Neural progenitor cell (in vitro differentiated cells): ENCODE measurements around the gene CD59. TPM values are rescaled to one million over a fixed set of nuclear protein-coding genes. Genes with fewer than 3 reads are reported as not detected.
A peak's percentile ranks its signal among the peaks of the same experiment; 100 is the strongest.

Experiments
- DNase-seq: peaks from one replicate; pipeline ENCODE4 v3.0.0-alpha.2; 2016; ENCODE audit warnings: low spot score
- H2AFZ ChIP-seq: fragments of 200-600 bp; sonication (generic); replicated peaks from 2 replicates; pipeline ENCODE4 v1.6.1; 2016; ENCODE audit warnings: antibody characterized with exemption
- H3F3A ChIP-seq: fragments of 200-600 bp; sonication (generic); 2 replicates; pipeline ENCODE4 v1.6.1; 2016; ENCODE audit warnings: antibody characterized with exemption, low read depth
- H3K27ac ChIP-seq: fragments of 200-600 bp; sonication (generic); 2 replicates; pipeline ENCODE4 v1.5.1; 2016; ENCODE audit warnings: mild to moderate bottlenecking
- H3K27me3 ChIP-seq: fragments of 200-600 bp; sonication (generic); 2 replicates; pipeline ENCODE4 v1.6.1; 2016; ENCODE audit warnings: mild to moderate bottlenecking, moderate library complexity
- H3K36me3 ChIP-seq: fragments of 200-600 bp; sonication (generic); 2 replicates; pipeline ENCODE4 v1.5.1; 2016
- H3K4me1 ChIP-seq: fragments of 200-600 bp; sonication (generic); 2 replicates; pipeline ENCODE4 v1.6.1; 2016; ENCODE audit warnings: mixed run types
- H3K4me2 ChIP-seq: fragments of 200-600 bp; sonication (generic); 2 replicates; pipeline ENCODE4 v1.6.1; 2016
- H3K4me3 ChIP-seq: fragments of 200-600 bp; sonication (generic); 2 replicates; pipeline ENCODE4 v1.5.1; 2016
- H3K79me2 ChIP-seq: fragments of 200-600 bp; sonication (generic); 2 replicates; pipeline ENCODE4 v1.6.1; 2016; ENCODE audit warnings: low read depth
- H3K9ac ChIP-seq: fragments of 200-600 bp; sonication (generic); 2 replicates; pipeline ENCODE4 v1.6.1; 2016
- H3K9me3 ChIP-seq: fragments of 200-600 bp; sonication (generic); 2 replicates; pipeline ENCODE4 v1.5.1; 2016; ENCODE audit warnings: low read depth
- H4K20me1 ChIP-seq: fragments of 200-600 bp; sonication (generic); 2 replicates; pipeline ENCODE4 v1.6.1; 2016; ENCODE audit warnings: low read depth
- H3K27ac Mint-ChIP-seq: 3 replicates; pipeline ENCODE4 v1.8.0; 2021; ENCODE audit warnings: mixed read lengths
- H3K27me3 Mint-ChIP-seq: 2 replicates; pipeline ENCODE4 v1.8.0; 2022; ENCODE audit warnings: low read depth, mild to moderate bottlenecking, inconsistent platforms, moderate library complexity, mixed read lengths; ENCODE audit not compliant: insufficient read depth
- H3K36me3 Mint-ChIP-seq: 3 replicates; pipeline ENCODE4 v1.8.0; 2021; ENCODE audit warnings: mixed read lengths
- H3K4me1 Mint-ChIP-seq: 3 replicates; pipeline ENCODE4 v1.8.0; 2021; ENCODE audit warnings: mixed read lengths
- H3K4me3 Mint-ChIP-seq: 3 replicates; pipeline ENCODE4 v1.8.0; 2021; ENCODE audit warnings: mild to moderate bottlenecking, moderate library complexity, mixed read lengths
- H3K9me3 Mint-ChIP-seq: 3 replicates; pipeline ENCODE4 v1.8.0; 2020; ENCODE audit warnings: mixed read lengths
- EZH2 ChIP-seq: fragments of 200-600 bp; sonication (generic); IDR thresholded peaks from 2 replicates; pipeline ENCODE4 v1.6.1; 2017; ENCODE audit warnings: antibody characterized with exemption, mild to moderate bottlenecking, moderate library complexity
- EZH2phosphoT487 ChIP-seq: fragments of 200-600 bp; sonication (generic); IDR thresholded peaks from 2 replicates; pipeline ENCODE4 v1.6.1; 2017; ENCODE audit warnings: antibody characterized with exemption
- total RNA-seq: library from RNA; depleted of rRNA; stranded (reverse); fragments of >200 nt; gene quantifications from 2 replicates; pipeline ENCODE4 v1.2.3, GENCODE V29; 2015; ENCODE audit warnings: low replicate concordance
- TF ChIP-seq, protein P1 (sequence below): fragments of 200-600 bp; sonication (generic); IDR thresholded peaks from 2 replicates; pipeline ENCODE4 v1.5.1; 2017; ENCODE audit warnings: antibody characterized with exemption, mild to moderate bottlenecking

The CD59 gene
- total RNA-seq, 1 donor from 2014 or later = 74.7 TPM

DNA sequence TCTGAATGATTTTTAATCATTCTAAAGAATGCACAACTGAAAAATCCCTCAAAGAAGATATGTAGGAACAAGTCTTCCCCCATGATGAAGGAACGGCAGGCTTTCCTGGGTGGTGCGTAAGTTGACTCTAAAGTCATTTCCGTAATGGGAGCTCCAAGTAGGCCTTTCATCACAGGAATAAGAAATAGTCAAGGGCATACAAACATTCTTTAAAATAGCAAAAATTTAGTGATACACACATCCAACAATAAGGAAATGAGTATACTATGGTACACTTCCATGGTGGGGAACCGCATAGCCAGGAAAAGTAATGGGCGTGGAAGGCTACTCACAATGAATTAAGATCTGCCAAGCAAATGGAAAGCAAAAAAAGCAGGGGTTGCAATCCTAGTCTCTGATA, 10.7 kb downstream of the CD59 start:
- H3K4me3 ChIP-seq = no peak overlapping the region
- H3K36me3 Mint-ChIP-seq = peaks cover 33% of the 10 kb centered on the region
- no peaks in the 10 kb centered on the region for H3F3A ChIP-seq
- H3K9me3 ChIP-seq = no peaks in the 10 kb centered on the region
- no peaks in the 10 kb centered on the region for H3K36me3 ChIP-seq
- H3K27ac Mint-ChIP-seq = no peak overlapping the region
- H3K27me3 ChIP-seq = no peaks in the 10 kb centered on the region
- no peak overlapping the region for H3K27ac ChIP-seq
- no peak overlapping the region for H3K4me3 Mint-ChIP-seq
- no peaks in the 10 kb centered on the region for H3K27me3 Mint-ChIP-seq
- H3K9ac ChIP-seq = no peak overlapping the region
- peaks cover 22% of the 10 kb centered on the region for H4K20me1 ChIP-seq
- H3K4me1 ChIP-seq = peaks cover 12% of the 10 kb centered on the region
- TF ChIP-seq EZH2 (no peak), EZH2phosphoT487 (no peak)
- TF ChIP-seq, protein P1, sequence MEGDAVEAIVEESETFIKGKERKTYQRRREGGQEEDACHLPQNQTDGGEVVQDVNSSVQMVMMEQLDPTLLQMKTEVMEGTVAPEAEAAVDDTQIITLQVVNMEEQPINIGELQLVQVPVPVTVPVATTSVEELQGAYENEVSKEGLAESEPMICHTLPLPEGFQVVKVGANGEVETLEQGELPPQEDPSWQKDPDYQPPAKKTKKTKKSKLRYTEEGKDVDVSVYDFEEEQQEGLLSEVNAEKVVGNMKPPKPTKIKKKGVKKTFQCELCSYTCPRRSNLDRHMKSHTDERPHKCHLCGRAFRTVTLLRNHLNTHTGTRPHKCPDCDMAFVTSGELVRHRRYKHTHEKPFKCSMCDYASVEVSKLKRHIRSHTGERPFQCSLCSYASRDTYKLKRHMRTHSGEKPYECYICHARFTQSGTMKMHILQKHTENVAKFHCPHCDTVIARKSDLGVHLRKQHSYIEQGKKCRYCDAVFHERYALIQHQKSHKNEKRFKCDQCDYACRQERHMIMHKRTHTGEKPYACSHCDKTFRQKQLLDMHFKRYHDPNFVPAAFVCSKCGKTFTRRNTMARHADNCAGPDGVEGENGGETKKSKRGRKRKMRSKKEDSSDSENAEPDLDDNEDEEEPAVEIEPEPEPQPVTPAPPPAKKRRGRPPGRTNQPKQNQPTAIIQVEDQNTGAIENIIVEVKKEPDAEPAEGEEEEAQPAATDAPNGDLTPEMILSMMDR = no peak
- no peak overlapping the region for H3K4me2 ChIP-seq
- no peak overlapping the region for H2AFZ ChIP-seq
- H3K4me1 Mint-ChIP-seq = peaks cover 23% of the 10 kb centered on the region
- H3K79me2 ChIP-seq = peaks cover 47% of the 10 kb centered on the region
- DNase-seq = no peak
- peaks cover 27% of the 10 kb centered on the region for H3K9me3 Mint-ChIP-seq

DNA sequence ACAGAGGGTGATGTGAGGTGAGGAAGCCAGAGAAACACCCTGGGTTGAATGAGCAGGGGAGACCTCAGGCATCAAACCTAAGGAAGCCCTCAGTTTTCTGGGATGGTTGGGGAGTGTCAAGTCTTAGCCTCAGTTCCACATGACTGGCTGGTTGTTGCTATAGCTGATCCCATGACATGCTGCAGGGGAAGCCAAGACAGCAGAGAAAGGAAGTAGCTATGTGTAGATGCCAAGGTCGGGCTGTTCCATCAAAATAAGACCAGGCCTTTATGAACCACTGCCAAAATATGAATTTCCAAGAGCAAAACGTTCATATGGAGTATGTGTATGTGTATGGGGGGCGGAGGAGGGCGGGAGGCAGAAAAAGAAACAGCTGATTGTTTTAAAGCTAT, 11.6 kb downstream of the CD59 start:
- H3K4me3 Mint-ChIP-seq = no peak overlapping the region
- no peak overlapping the region for H3K9ac ChIP-seq
- H3K27ac Mint-ChIP-seq = peak overlapping the region; percentile 42
- TF ChIP-seq, protein P1 = no peak
- TF ChIP-seq EZH2 (no peak), EZH2phosphoT487 (no peak)
- peaks cover 23% of the 10 kb centered on the region for H3K4me1 Mint-ChIP-seq
- no peaks in the 10 kb centered on the region for H3K36me3 ChIP-seq
- H2AFZ ChIP-seq = no peak overlapping the region
- H3K4me3 ChIP-seq = no peak overlapping the region
- H3K36me3 Mint-ChIP-seq = peaks cover 36% of the 10 kb centered on the region
- no peaks in the 10 kb centered on the region for H3K9me3 ChIP-seq
- peaks cover 22% of the 10 kb centered on the region for H4K20me1 ChIP-seq
- H3K4me1 ChIP-seq = peaks cover 12% of the 10 kb centered on the region
- no peaks in the 10 kb centered on the region for H3K27me3 Mint-ChIP-seq
- H3K9me3 Mint-ChIP-seq = peaks cover 27% of the 10 kb centered on the region
- DNase-seq = no peak
- no peaks in the 10 kb centered on the region for H3F3A ChIP-seq
- peaks cover 39% of the 10 kb centered on the region for H3K79me2 ChIP-seq
- peak overlapping the region; percentile 25 for H3K4me2 ChIP-seq
- H3K27me3 ChIP-seq = no peaks in the 10 kb centered on the region
- H3K27ac ChIP-seq = no peak overlapping the region

- no peak for TF ChIP-seq EZH2
- TF ChIP-seq, protein P1 = no peak
- TF ChIP-seq EZH2phosphoT487 = no peak
- Histone ChIP-seq H3K4me1 (peaks cover 12% of the 10 kb centered on the region), H3K9ac (no peak overlapping the region), H2AFZ (no peak overlapping the region), H3F3A (no peaks in the 10 kb centered on the region), H4K20me1 (peaks cover 22% of the 10 kb centered on the region), H3K27me3 (no peaks in the 10 kb centered on the region), H3K79me2 (peaks cover 26% of the 10 kb centered on the region), H3K36me3 (no peaks in the 10 kb centered on the region), H3K4me3 (no peak overlapping the region), H3K9me3 (no peaks in the 10 kb centered on the region), H3K4me2 (no peak overlapping the region), H3K27ac (no peak overlapping the region)
- H3K27ac Mint-ChIP-seq = no peak overlapping the region
- H3K27me3 Mint-ChIP-seq = no peaks in the 10 kb centered on the region
- DNase-seq = no peak
- no peak overlapping the region for H3K4me3 Mint-ChIP-seq
- H3K4me1 Mint-ChIP-seq = peaks cover 23% of the 10 kb centered on the region
- H3K36me3 Mint-ChIP-seq = peaks cover 32% of the 10 kb centered on the region
- peaks cover 23% of the 10 kb centered on the region for H3K9me3 Mint-ChIP-seq
Observed at GRCh38 chr11:33723238-33723881, 12.9 kb downstream of the CD59 start.
